ENCODE results near the gene OMA1. TPM values are rescaled to one million over a fixed set of nuclear protein-coding genes. Genes with fewer than 3 reads are reported as not detected.

The OMA1 gene
- total RNA-seq, 1 experiment from 2014 or later = 11.9 TPM

DNA sequence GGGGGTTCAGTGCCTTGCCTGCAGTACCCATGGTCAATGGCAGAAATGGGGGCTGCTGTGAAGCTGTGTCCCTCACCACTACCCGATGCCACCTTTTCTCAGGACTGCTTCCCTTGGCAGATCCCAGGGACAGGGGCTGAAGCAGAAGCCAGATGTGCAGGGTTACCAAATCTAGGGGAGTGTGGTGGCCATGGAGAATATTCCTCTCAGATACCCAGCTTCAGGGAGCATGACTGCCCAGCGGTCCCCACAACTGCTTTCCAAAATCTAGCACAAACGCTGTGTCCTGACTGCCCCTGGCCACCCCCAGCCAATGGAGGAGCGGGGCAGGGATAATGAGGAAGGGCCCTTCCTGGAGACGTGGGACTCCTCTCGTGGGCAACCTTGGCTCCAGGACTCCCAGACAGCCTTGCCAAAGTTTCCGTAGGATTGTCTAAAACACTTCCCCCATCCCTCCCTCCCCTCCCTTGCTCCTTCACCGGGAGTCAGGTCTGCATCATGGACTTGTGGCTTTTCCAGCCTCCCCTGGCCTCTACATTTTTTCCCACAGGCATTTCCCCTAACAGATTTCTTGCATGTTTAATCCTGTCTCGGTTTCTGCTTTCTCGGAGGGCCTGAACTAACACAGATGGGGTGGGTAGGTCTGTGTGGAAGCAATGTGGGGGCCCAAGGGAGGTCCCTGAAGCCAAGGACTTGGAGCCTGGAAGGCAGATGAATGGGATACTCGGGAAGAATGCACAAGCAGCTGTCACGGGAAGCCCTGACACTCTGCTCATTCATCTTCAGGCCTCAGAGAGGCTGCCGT, 80.5 kb downstream of the OMA1 start:
- DNase-seq (ENCODE audit: low spot score) = no peak

DNA sequence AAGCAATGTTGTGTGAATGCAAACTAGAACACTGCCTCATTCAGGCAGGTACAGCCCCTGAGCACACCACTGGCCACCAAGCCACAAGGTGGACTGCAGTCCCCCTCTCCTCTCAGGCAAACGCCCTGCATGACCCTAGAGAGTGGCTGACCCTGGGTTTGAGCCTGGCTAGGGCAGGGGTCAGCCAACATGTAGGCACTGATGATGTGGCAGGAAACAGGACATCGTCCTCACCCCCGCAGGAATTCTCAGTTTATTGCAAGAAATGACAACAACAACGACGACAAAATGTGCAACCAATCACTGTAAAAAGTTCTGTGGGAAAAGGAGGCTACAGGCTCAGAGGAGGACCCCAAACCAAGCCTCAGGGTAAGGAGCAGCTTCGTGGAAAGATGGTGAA, 81.3 kb downstream of the OMA1 start:
- DNase-seq (ENCODE audit: low spot score) = no peak
- H3K36me3 ChIP-seq (ENCODE audit: insufficient read depth, low read length, poor library complexity, severe bottlenecking) = no peaks in the 10 kb centered on the region
- BruUV-seq (replicated peaks) = no TSS peak
- intact Hi-C loops (cut with micrococcal nuclease; ENCODE audit: unreplicated experiment) = no loop called here
- H3K9me3 ChIP-seq (ENCODE audit: low read depth, low read length, poor library complexity, severe bottlenecking) = no peaks in the 10 kb centered on the region
- no peak overlapping the region for H3K27ac ChIP-seq (ENCODE audit: low read depth, low read length, poor library complexity, severe bottlenecking)
- CTCF ChIA-PET = no interaction called here
- no peaks in the 10 kb centered on the region for H3K27me3 ChIP-seq (replicated peaks; ENCODE audit: insufficient read depth, low read depth, low read length, poor library complexity)
- no peaks in the 10 kb centered on the region for H3K4me1 ChIP-seq (ENCODE audit: insufficient read depth, low read length, poor library complexity, severe bottlenecking)
- no peak for TF ChIP-seq EZH2 (IDR thresholded peaks at IDR 0.05; ENCODE audit: borderline replicate concordance, low read depth, low read length, poor library complexity, severe bottlenecking)
- TF ChIP-seq, protein P1, sequence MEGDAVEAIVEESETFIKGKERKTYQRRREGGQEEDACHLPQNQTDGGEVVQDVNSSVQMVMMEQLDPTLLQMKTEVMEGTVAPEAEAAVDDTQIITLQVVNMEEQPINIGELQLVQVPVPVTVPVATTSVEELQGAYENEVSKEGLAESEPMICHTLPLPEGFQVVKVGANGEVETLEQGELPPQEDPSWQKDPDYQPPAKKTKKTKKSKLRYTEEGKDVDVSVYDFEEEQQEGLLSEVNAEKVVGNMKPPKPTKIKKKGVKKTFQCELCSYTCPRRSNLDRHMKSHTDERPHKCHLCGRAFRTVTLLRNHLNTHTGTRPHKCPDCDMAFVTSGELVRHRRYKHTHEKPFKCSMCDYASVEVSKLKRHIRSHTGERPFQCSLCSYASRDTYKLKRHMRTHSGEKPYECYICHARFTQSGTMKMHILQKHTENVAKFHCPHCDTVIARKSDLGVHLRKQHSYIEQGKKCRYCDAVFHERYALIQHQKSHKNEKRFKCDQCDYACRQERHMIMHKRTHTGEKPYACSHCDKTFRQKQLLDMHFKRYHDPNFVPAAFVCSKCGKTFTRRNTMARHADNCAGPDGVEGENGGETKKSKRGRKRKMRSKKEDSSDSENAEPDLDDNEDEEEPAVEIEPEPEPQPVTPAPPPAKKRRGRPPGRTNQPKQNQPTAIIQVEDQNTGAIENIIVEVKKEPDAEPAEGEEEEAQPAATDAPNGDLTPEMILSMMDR (conservative IDR thresholded peaks at IDR 0.05; ENCODE audit: low read depth, low read length) = no peak
- POLR2A ChIA-PET (ENCODE audit: low non-redundant PET) = no interaction called here
- no peak overlapping the region for H3K4me3 ChIP-seq (ENCODE audit: low read depth, low read length, poor library complexity, severe bottlenecking)

More for the DNA sequence above, 80.5 kb downstream of the OMA1 start:
- BruUV-seq (replicated peaks) = no TSS peak
- POLR2A ChIA-PET (ENCODE audit: low non-redundant PET) = no interaction called here
- Histone ChIP-seq H3K27ac (ENCODE audit: low read depth, low read length, poor library complexity, severe bottlenecking) (no peak overlapping the region), H3K36me3 (ENCODE audit: insufficient read depth, low read length, poor library complexity, severe bottlenecking) (no peaks in the 10 kb centered on the region), H3K4me3 (ENCODE audit: low read depth, low read length, poor library complexity, severe bottlenecking) (no peak overlapping the region), H3K27me3 (replicated peaks; ENCODE audit: insufficient read depth, low read depth, low read length, poor library complexity) (no peaks in the 10 kb centered on the region), H3K9me3 (ENCODE audit: low read depth, low read length, poor library complexity, severe bottlenecking) (no peaks in the 10 kb centered on the region), H3K4me1 (ENCODE audit: insufficient read depth, low read length, poor library complexity, severe bottlenecking) (no peaks in the 10 kb centered on the region)
- TF ChIP-seq, protein P1 (conservative IDR thresholded peaks at IDR 0.05; ENCODE audit: low read depth, low read length) = no peak
- TF ChIP-seq EZH2 (IDR thresholded peaks at IDR 0.05; ENCODE audit: borderline replicate concordance, low read depth, low read length, poor library complexity, severe bottlenecking) = no peak
- intact Hi-C loops (cut with micrococcal nuclease; ENCODE audit: unreplicated experiment) = no loop called here
- CTCF ChIA-PET = no interaction called here

DNA sequence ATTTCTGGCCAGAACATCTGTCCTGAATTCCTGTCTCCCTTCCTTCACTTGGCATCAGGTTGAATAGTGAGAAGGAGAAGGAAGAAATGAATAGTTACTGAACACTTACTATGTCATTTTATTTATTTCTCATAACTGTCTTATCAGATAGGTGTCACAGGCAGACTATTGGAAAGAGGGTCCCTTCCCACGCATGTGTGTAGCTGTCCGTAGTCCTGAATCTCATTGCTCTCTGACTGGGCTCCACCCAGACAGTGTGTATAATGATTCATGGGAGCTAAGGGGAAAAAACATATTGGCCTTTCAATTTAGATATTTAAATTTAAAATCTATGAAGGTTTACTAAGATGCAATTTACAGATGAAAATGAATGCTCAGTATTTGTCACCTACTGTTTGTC, 86.1 kb downstream of the OMA1 start:
- Histone ChIP-seq H3K27me3 (replicated peaks; ENCODE audit: insufficient read depth, low read depth, low read length, poor library complexity) (no peaks in the 10 kb centered on the region), H3K4me3 (ENCODE audit: low read depth, low read length, poor library complexity, severe bottlenecking) (no peak overlapping the region), H3K4me1 (ENCODE audit: insufficient read depth, low read length, poor library complexity, severe bottlenecking) (no peaks in the 10 kb centered on the region), H3K27ac (ENCODE audit: low read depth, low read length, poor library complexity, severe bottlenecking) (no peak overlapping the region), H3K36me3 (ENCODE audit: insufficient read depth, low read length, poor library complexity, severe bottlenecking) (no peaks in the 10 kb centered on the region), H3K9me3 (ENCODE audit: low read depth, low read length, poor library complexity, severe bottlenecking) (no peaks in the 10 kb centered on the region)
- TF ChIP-seq EZH2 (IDR thresholded peaks at IDR 0.05; ENCODE audit: borderline replicate concordance, low read depth, low read length, poor library complexity, severe bottlenecking) = no peak
- TF ChIP-seq, protein P1 (conservative IDR thresholded peaks at IDR 0.05; ENCODE audit: low read depth, low read length) = no peak
- BruUV-seq (replicated peaks) = no TSS peak
- intact Hi-C loops (cut with micrococcal nuclease; ENCODE audit: unreplicated experiment) = no loop called here
- DNase-seq (ENCODE audit: low spot score) = peak; percentile 48
- ChIA-PET CTCF (no interaction called here), POLR2A (ENCODE audit: low non-redundant PET) (no interaction called here)

Data from A673 (cell line).